ENCODE data around the gene CHAD. TPM values are rescaled to one million over a fixed set of nuclear protein-coding genes. Genes with fewer than 3 reads are reported as not detected.
"Not testable (repeated sequence)": the region's sequence is repeated elsewhere in the genome, so short reads cannot be mapped to it uniquely, and the experiment has no call there.

Gene CHAD
- total RNA-seq, 1 donor from 2014 or later: 2.1 TPM

DNA sequence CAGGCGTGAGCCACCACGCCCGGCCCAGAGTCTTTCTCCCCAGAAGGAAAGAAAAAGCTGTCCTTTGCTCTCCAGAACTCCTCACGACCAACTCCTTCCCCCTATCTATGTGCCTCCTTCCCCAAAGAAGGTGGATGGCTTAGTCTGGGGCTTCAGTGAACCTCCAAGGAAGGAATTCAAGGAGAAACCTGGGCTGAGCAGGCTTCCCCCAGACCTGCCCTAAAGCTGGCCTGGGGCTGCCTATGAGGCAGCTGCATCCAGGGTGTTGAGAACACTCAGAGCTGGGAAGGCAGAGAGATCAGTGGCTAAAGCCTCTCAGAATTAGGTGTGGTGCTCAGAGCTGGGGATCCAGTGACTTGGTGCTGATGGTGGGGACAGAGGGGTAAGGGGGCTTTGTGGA lies 38.9 kb downstream of the CHAD start:
- no peak for DNase-seq (ENCODE audit: low spot score)

GRCh38 chr17:50428831-50429424 lies 39.8 kb downstream of the CHAD start:
- peak; percentile 27 for DNase-seq (ENCODE audit: low spot score)

DNA sequence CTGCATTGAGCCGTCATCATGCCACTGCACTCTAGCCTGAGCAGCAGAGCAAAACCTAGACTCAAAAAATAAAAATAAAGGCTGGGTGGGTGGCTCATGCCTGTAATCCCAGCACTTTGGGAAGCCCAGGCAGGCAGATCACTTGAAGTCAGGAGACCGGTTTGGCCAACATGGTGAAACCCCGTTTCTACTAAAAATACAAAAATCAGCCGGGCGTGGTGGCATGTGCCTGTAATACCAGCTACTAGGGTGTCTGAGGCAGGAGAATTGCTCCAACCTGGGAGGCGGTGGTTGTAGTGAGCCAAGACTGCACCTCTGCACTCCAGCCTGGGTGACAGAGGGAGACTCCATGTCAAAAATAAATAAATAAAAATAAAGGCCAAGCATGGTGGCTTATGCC lies 40.6 kb downstream of the CHAD start:
- not testable (repeated sequence) for DNase-seq (ENCODE audit: low spot score)

DNA sequence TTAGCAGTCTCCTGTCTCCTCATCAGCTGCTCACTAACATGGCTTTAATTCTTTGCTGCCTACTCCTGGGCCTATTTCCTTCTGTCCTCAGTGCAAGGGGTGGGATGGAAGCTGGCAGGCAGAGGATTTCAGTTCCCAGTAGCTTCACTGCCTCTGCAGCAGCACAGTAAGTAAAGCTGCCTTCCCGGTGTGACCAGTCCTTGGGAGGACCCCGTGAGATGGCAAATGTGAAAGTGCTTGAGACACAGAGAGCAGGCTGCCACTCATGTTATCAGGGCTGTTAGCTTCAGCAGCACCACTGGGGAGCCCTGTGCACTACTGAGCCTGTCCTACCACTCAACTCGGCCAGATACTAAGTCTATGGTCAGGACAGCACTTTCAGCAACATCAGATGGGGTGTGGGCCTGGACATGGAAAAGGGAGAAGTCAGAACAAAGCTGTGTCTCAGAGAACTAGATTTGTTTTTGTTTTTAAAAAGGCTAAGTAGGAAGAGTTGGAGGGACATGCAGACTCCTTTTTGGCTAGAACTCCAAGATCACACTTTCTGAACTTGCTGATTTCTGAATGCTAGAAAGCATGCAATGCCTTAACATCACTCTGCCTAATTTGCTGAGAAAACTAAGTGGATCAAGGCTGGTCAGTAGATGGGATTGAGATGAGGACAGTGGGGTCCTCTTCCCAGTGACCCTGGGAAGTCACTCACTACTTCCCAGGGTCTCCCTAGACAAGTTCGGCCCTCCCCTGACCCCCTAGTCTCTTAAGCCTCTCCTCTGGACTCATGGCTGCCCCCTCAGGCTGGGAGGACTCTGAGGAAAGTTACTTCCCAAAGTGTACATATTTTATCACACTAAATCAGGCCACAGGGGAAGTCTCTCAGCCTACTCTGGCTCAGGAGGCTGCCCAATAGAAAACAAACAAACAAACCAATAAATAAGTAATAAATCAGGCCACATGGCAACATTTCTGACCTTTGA lies 41.6 kb downstream of the CHAD start:
- peak; percentile 30 for DNase-seq (ENCODE audit: low spot score)

DNA sequence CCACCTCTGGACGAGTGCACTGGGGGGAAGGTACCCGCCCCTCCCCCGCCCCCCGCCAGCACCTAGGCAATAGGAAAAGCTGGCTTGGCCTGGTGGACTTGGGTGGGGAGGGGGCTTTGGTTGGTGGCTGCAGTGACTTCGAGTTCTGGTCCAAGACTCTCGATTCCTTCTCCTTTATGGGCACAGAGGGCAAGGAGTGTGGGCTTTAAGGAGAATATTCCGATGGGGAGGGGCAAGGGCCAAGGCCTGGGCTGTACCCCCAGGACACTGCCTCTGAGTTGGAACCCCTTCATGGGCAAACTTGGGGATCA lies 42.3 kb downstream of the CHAD start:
- no peak for DNase-seq (ENCODE audit: low spot score)

GRCh38 chr17:50425682-50426471 lies 42.8 kb downstream of the CHAD start, which contains the start of gene ACSF2:
ACSF2 (plus strand) TSS chr17:50426218; CDS start chr17:50426262, 44 bp downstream.
- peak; percentile 66 for DNase-seq (ENCODE audit: low spot score)

GRCh38 chr17:50424996-50425681 lies 43.5 kb downstream of the CHAD start:
- no peak for DNase-seq (ENCODE audit: low spot score)

- DNase-seq (ENCODE audit: low spot score): no peak
Measured at GRCh38 chr17:50424246-50424995, 44.3 kb downstream of the CHAD start.

DNA sequence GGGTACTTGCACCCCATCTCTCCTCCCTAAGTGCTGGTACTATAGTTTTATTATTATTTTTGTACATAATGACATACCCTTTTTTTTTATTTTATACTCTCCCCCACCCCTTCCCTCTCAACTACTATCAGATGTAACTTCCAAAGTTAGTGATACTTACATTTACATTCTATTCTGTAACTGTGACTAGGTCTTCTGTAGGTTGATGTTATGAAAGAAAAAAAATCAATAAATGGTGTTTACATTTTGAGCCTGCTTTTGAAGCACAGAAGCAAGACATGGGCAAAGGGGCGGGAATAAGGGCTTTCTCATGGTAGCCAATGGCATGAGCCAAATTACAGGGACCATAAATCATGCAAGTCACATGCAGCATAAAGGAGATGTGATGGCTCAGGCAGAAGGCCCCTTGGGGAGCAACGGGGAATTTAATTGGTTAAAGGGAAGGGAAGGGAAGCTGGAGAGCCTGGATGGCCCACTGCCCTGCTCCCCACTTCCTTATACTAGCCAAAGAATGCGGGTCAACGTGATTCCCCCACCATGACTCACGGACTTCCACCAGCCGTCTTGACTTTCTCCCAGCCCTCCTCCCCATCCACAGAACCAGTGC lies 45.0 kb downstream of the CHAD start:
- DNase-seq (ENCODE audit: low spot score): peak; percentile 56

- DNase-seq (ENCODE audit: low spot score): no peak
Measured at GRCh38 chr17:50422738-50423137, 45.9 kb downstream of the CHAD start.

- no peak for DNase-seq (ENCODE audit: low spot score)
Measured at GRCh38 chr17:50421308-50422051, 47.2 kb downstream of the CHAD start.

DNA sequence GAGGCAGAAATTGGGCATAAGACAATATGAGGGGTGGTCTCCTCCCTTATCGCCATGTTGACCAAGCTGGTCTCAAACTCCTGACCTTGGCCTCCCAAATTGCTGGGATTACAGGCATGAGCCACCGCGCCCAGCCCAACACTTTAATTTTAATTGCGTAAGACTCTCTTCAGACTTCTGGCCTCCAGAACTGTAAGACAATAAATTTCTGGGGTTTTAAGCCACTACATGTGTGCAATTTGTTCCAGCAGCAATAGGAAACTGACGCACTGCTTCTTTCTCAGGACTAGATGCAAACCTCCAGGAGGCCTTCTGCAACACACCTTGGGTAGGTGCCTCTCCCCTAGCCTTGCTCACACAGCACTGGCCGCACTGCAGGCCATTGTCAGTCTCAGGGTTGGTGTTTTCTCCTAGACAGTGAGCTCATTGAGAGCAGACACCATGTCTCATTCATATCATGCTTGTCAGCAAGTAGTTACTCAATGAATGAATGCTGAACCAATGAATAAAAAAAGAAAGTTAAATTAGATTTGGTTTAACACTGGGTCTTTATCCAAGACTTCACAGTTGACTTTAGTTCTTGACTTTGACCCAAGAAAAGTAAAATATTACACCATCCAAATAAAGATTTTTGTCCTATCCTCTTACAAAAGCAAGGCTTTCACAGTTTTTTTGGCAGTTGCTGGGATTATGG lies 48.1 kb downstream of the CHAD start:
- no peak for DNase-seq (ENCODE audit: low spot score)

GRCh38 chr17:50419577-50419976 lies 49.1 kb downstream of the CHAD start:
- DNase-seq (ENCODE audit: low spot score): not testable (repeated sequence)

DNA sequence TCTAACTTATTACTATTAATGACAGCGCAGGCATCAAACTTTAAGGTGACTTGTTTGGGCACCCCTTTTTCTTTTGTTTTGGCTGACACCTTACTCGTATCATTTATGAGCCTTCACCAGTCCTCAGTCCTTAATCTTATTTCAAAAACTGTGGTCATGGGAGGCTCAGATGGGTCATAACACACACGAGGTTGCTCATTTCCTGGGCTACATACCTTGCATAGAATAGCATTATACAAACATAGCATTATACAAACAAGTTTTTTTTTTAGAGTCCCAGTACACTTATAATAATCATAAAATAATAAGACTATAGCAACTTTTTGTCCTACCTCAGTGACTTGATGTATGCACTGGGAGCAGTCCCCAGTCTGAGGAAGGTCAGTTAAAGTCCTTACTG lies 53.9 kb downstream of the CHAD start:
- no peak for DNase-seq (ENCODE audit: low spot score)

Other genes starting within 250 kb of the CHAD start
- 27.2 TPM for gene TMEM92, start 194.4 kb downstream of the CHAD start, total RNA-seq
- 37.0 TPM for gene XYLT2, start 122.8 kb downstream of the CHAD start, total RNA-seq
- 55.5 TPM for gene MRPL27, start 95.7 kb downstream of the CHAD start, total RNA-seq
- 1.4 TPM for gene EME1, start 95.7 kb downstream of the CHAD start, total RNA-seq
- 71.2 TPM for gene LRRC59, start 71.4 kb downstream of the CHAD start, total RNA-seq
- 67.5 TPM for gene ACSF2, start 42.7 kb downstream of the CHAD start, total RNA-seq
- gene RSAD1, start 10.0 kb upstream of the CHAD start, total RNA-seq: 35.4 TPM
- gene MYCBPAP, start 39.6 kb upstream of the CHAD start, total RNA-seq: 4.6 TPM
- gene EPN3, start 63.9 kb upstream of the CHAD start, total RNA-seq: 92.7 TPM
- 70.0 TPM for gene SPATA20, start 78.3 kb upstream of the CHAD start, total RNA-seq
- gene CACNA1G, start 91.8 kb upstream of the CHAD start, total RNA-seq: 0.26 TPM
- gene ABCC3, start 166.0 kb upstream of the CHAD start, total RNA-seq: 367 TPM
- gene ANKRD40, start 239.0 kb upstream of the CHAD start, total RNA-seq: 40.6 TPM

Data from mucosa of gallbladder (tissue), 1 donor.